NCI-H128 (cell line): Measurements from ENCODE around the gene CLDN6.

Source experiments
- DNase-seq: peaks from one replicate; lab custom pipeline; 2025; ENCODE audit not compliant: unreplicated experiment; lab: John Stamatoyannopoulos, UW

CLDN6 gene

DNA sequence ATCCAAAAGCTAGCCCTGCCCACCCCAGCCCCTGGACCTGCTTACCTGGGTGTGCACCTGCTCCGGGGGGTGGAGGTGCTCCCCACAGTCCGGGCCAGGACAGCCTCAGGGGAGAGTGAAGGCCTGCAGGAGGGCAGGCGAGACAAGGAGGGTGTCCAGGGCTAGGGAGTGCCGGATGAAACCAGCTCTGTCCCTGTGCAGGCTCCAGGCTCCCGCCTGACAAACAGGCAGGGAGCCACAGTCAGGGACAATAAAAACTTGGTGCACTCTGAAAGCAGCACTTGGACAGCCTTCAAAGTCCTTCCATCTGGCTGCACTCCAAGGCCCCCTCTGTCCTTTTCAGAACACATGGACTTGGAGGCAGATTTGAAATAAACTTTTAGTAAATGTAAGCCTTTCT is 44.9 kb downstream of the CLDN6 start:
- DNase-seq: no peak

DNA sequence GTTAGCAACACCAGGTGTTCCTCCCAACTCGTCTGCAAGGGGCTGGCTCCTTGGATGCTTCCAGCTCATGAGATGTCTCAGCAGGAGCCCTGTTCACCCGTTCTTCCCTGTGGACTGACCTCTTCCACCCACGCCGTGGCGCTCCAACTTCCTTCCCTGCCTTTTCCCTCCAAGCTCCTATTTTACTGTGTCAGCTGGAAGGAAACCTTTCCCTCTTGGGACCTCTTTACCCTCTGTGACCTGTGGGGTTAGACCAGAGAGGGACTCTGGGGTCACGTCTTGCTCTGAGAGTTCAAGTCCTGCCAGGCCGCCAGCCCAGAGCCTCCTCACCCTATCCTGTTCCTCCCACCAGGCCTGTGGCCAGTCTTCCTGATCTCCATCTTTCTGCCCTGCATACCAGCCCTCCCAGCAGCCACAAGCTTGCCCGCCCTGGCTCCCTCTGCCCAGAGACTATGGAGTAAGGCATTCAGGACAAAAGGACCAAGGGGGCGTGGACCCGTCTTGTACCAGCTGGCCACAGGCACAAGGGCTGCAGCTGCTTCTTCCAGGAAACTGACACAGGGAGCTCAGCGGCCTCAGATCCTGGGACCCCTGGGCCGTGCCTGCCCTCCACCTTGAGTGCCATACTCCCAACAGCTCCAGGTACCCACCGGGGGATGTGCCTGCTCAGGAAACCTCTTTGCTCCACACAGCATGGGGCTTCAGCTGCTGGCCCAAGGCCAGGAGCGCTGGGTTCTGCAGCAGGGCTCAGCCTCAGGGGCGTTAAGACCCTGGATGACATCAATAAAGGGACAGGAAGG is 45.8 kb downstream of the CLDN6 start:
- no peak for DNase-seq

DNA sequence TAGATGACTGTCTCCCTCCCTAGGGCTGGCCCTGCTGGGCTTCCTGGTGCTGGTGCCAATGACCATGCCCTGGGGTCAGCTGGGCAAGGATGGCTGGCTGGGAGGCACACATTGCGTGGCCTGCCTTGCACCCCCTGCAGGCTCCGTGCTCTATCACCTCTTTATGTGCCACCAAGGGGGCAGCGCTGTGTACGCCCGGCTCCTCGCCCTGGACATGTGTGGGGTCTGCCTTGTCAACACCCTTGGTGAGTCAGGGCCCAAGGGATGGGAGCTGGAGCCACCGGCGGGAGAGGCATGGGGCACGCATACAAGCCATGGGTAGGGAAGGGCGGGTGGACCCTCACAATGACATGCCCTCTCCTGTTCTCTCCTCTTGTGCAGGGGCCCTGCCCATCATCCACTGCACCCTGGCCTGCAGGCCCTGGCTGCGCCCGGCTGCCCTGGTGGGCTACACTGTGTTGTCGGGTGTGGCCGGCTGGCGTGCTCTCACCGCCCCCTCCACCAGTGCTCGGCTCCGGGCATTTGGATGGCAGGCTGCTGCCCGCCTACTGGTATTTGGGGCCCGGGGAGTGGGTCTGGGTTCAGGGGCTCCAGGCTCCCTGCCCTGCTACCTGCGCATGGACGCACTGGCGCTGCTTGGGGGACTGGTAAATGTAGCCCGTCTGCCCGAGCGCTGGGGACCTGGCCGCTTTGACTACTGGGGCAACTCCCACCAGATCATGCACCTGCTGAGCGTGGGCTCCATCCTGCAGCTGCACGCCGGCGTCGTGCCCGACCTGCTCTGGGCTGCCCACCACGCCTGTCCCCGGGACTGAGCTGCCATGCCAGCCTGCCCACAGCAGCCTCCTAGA is 46.6 kb downstream of the CLDN6 start:
- no peak for DNase-seq

DNA sequence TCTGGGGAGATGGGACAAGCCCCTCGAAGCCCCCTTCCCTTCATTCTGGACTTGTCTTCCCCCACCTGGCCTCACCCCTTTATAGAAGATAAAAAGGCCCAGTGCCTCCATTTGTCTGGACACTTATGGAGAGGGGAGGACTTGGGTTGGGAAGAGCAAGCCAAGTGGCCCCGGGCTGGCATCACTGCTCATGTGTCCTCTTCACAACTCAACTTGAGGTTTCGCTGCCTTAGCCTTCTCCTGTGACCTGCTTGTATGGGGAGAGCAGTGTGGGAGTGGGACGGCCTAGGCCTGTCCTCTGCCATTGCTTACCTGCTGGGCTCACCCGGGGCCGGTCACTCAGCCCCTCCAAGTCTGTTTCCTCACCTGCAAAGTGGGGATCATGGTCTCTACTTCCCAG is 47.4 kb downstream of the CLDN6 start:
- DNase-seq: no peak

DNA sequence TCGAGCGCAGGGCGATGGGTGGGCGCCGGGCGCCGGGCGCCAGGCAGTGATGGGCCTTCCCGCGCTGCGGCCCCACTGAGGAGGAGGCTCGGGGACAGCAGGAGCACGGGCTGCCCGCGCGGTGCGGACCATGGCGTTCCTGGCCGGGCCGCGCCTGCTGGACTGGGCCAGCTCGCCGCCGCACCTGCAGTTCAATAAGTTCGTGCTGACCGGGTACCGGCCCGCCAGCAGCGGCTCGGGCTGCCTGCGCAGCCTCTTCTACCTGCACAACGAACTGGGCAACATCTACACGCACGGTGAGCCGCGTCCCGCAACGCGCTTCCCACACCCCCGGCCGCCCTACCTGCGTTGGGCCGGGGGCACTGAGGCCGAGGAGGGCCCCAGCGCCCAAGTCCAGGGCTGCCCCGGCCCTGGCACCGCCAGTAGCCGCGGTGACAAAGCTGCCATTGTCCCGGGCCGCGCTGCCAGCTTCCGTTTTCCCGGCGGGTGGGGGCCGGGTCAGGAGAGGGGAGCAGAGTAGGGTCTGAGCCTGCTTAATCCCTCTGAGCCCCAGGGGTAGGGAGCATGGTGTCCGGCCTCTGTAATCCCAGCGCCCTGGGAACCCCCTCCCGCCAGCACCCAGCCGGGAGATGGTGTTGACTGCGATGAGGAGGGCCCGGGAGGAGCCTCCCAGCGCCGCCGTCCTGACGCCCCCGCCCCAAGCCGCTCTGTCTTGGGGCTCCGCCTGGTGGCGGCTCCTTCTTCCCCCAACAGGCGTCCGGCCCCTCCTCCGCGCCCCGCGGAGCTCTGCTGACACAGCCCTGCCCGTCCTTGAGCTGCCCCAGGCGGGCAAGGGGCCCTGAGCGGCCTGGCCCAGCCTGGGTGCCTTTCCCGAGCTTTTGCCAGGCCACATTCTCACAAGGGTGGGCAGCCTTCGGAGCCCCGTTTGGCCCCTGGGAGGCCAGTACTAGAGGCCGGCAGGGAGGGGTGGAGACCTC is 48.1 kb downstream of the CLDN6 start:
- no peak for DNase-seq

DNA sequence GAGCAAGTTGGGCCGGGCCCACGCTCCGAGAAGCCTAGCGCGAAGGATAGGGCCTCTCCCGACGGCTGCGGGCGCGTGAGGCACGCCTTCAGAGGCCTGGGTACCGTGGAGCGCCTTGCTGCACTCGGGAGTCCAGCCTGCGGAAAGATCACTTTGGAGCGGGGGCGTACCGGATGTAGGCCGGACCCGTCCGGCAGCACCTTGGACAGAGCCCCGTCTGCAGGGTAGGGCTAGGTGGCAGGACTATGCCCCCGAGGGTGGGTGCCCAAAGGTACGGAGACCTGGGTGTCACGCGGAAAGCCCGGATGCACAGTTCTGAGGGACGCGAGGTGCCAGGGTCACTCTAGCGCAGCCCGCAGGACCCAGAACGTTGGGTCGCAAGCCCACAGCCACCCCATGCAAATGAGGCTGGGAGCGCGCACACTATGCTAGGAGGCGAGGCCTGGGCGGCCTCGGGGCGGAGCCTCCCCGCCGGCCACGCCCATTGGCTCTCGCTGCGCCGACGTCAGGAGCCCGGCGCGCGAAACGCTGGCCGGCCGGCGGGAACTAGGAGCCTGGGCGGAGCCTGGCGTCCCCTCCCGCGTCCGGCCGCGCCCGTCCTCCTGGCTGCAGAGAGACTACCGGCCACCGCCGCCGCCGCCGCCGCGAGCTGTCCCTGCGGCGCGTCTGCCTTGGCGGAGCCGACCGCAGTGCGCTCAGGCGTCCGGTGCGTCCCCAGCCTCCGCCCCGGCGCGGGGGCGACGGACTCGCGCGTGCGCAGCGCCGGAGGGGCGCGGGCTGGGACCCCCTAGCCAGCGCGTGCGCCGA is 49.0 kb downstream of the CLDN6 start, which contains the start of gene PAQR4:
Gene PAQR4, plus strand, starts transcription at position 611 of the 807 bp plus-strand sequence. CDS start 327 bp downstream, outside the sequence.
- peak; percentile 70 for DNase-seq

DNA sequence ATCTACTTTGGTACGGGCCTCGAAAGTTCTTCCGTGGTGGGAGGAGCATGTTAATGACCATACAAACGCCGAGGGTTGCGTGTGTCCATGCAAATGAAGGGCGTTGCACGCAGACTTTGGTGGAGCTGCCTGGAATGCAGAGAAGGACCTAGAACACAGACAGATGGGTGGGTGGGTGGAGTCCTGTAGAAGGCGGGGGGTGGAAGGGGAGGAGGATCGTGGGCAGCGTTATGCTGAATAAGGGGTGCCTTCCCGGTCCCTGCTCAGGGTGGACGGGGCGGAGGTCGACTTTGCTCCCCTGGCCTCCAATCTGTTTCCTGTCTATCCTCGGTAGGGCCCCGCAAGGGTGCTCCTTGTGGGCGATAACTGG is 49.6 kb downstream of the CLDN6 start:
- no peak for DNase-seq

DNA sequence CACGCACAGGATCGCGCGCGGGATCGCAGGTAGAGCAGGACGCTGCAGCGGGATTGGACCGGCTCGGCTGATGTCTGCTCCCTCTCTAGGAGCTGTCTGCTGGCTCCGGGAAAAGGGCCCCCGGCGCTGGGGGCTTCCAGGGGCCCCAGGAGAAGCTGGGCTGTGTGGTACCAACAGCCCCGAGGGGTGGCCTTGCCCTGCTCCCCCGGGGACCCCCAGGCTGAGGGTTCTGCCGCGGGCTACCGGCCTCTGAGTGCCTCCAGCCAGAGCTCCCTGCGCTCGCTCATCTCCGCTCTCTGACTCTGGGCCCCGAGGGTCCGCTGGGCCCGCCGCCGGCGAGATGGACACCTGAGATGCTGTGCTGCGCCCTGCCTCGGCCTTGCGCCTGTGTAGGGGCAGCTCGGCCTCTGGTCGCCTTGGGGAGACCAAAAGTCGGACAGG is 50.2 kb downstream of the CLDN6 start:
- no peak for DNase-seq

DNA sequence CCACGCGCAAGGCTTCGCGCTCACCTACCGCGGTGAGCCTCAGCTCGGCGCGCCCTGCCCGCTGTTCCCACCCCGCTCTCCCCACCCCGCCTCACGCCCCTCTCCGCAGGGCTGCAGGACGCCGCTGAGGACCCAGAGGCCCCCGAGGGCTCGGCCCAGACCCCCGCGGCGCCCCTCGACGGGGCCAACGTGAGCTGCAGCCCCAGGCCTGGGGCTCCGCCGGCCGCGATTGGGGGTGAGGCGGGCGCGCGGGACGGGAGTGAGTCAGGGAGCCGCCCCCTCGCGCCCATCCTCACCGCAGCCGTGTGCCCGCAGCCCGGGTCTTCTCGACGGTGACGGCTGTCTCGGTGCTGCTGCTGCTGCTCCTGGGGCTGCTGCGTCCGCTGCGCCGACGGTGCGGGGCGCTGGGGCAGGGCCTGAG is 50.8 kb downstream of the CLDN6 start:
- no peak for DNase-seq

DNA sequence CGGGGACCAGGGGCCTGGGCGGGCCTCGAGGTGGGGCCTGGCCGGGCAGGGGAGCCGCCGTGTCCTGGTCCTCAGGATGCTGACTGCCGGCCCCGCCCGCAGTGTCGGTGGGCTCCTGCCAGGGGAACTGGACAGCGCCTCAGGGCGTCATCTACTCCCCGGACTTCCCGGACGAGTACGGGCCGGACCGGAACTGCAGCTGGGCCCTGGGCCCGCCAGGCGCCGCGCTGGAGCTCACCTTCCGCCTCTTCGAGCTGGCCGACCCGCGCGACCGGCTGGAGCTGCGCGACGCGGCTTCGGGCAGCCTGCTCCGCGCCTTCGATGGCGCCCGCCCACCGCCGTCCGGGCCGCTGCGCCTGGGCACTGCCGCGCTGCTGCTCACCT is 51.2 kb downstream of the CLDN6 start:
- no peak for DNase-seq

DNA sequence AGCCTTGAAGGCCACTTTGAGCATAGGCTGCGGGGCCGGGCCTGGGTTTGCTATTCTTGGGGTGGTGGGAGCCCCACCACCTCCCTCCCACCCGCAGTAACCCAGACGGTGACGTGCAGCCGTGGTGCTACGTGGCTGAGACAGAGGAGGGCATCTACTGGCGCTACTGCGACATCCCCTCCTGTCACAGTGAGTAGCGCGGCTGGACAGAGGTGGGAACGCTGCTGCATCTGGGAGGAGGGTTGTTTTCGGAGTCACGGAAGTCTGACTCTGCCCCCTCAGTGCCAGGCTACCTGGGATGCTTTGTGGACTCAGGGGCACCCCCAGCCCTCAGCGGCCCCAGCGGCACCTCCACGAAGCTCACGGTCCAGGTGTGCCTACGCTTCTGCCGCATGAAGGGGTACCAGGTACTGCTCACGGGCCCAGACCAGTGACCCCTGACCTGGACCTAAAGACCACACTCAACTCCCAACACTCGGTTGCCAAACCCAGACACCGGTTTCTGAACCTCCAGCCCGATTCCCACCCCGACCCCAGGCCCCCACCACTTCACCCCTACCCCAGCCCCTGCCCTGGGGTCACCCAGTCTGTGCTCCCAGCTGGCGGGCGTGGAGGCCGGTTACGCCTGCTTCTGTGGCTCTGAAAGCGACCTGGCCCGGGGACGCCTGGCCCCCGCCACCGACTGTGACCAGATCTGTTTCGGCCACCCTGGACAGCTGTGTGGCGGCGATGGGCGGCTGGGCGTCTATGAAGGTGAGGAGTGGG is 51.8 kb downstream of the CLDN6 start:
- no peak for DNase-seq
